Karpas-422 (cell line): ENCODE data around the gene LRIT1. TPM values are rescaled to one million over a fixed set of nuclear protein-coding genes. Genes with fewer than 3 reads are reported as not detected.

Experiments
- DNase-seq: peaks from one replicate; pipeline ENCODE4 v3.0.0-alpha.2; 2015
- H2AFZ ChIP-seq: fragments of 200-600 bp; sonication (generic); 2 replicates; pipeline ENCODE4 v1.6.1; 2014; ENCODE audit warnings: antibody characterized with exemption, low read length, mixed read lengths
- H3K27ac ChIP-seq: fragments of 200-600 bp; sonication (generic); 2 replicates; pipeline ENCODE4 v1.5.1; 2014; ENCODE audit warnings: mild to moderate bottlenecking, low read length, moderate library complexity
- H3K27me3 ChIP-seq: fragments of 200-600 bp; sonication (generic); 2 replicates; pipeline ENCODE4 v1.6.1; 2014; ENCODE audit warnings: low read length, mixed read lengths
- H3K36me3 ChIP-seq: fragments of 200-600 bp; sonication (generic); 2 replicates; pipeline ENCODE4 v1.6.1; 2014; ENCODE audit warnings: low read length, mixed read lengths; ENCODE audit not compliant: insufficient read depth
- H3K4me1 ChIP-seq: fragments of 200-600 bp; sonication (generic); 2 replicates; pipeline ENCODE4 v1.6.1; 2014; ENCODE audit warnings: mild to moderate bottlenecking, low read length, mixed read lengths
- H3K4me2 ChIP-seq: fragments of 200-600 bp; sonication (generic); 2 replicates; pipeline ENCODE4 v1.6.1; 2014; ENCODE audit warnings: low read length, low read depth, mild to moderate bottlenecking; ENCODE audit not compliant: poor library complexity, severe bottlenecking
- H3K4me3 ChIP-seq: fragments of 200-600 bp; sonication (generic); 2 replicates; pipeline ENCODE4 v1.5.1; 2014; ENCODE audit warnings: mild to moderate bottlenecking, antibody characterized with exemption, low read length, mixed read lengths
- H3K79me2 ChIP-seq: fragments of 200-600 bp; sonication (generic); 2 replicates; pipeline ENCODE4 v1.6.1; 2014; ENCODE audit warnings: mild to moderate bottlenecking, low read length, mixed read lengths
- H3K9ac ChIP-seq: fragments of 200-600 bp; sonication (generic); 2 replicates; pipeline ENCODE4 v1.6.0; 2014; ENCODE audit warnings: low read length
- H3K9me2 ChIP-seq: fragments of 200-600 bp; sonication (generic), shearing (Covaris generic); replicated peaks from 2 replicates; pipeline ENCODE4 v1.6.0; 2014; ENCODE audit warnings: mild to moderate bottlenecking, low read length, moderate library complexity; ENCODE audit not compliant: insufficient read depth
- H3K9me3 ChIP-seq: fragments of 300-700, 200-600 bp; sonication (generic); 2 replicates; pipeline ENCODE4 v1.6.1; 2014; ENCODE audit warnings: low read length, mixed read lengths
- H4K20me1 ChIP-seq: fragments of 200-600 bp; sonication (generic); 2 replicates; pipeline ENCODE4 v1.6.1; 2014; ENCODE audit warnings: mild to moderate bottlenecking, antibody characterized with exemption, low read length, low read depth; ENCODE audit not compliant: insufficient read depth
- total RNA-seq: library from RNA; depleted of rRNA; stranded (reverse); fragments of >200 nt; shearing (Covaris generic); gene quantifications from 2 replicates; pipeline ENCODE4 v1.2.3, GENCODE V29; 2014; ENCODE audit warnings: low replicate concordance

The LRIT1 gene
- total RNA-seq, 1 experiment from 2014 or later = not detected

DNA sequence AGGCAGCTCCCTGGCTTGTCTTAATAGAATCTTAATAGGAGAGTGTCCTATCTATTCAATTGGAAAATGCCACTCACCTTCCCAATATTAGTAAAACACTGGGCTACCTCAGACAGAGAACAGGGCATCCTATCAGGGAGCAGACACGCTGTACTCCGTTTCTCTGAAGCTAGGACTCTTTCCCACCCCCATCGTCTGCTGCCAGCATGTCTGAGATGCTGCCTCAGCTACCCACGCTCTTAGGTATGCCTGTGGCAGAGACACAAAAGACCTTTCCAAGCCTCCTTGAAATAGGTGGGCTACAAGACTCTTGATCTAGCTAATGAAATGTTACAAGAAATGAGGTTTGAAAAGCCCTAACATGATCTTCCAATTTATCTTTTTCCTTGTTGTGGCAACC is 13.5 kb downstream of the LRIT1 start:
- DNase-seq = no peak
- Histone ChIP-seq H3K9ac (no peak overlapping the region), H3K36me3 (no peaks in the 10 kb centered on the region), H4K20me1 (no peaks in the 10 kb centered on the region), H3K4me3 (no peak overlapping the region), H3K9me2 (no peaks in the 10 kb centered on the region), H3K27ac (no peak overlapping the region), H3K27me3 (no peaks in the 10 kb centered on the region), H3K79me2 (no peaks in the 10 kb centered on the region), H3K4me1 (no peaks in the 10 kb centered on the region), H3K4me2 (no peak overlapping the region), H3K9me3 (no peaks in the 10 kb centered on the region), H2AFZ (no peak overlapping the region)

DNA sequence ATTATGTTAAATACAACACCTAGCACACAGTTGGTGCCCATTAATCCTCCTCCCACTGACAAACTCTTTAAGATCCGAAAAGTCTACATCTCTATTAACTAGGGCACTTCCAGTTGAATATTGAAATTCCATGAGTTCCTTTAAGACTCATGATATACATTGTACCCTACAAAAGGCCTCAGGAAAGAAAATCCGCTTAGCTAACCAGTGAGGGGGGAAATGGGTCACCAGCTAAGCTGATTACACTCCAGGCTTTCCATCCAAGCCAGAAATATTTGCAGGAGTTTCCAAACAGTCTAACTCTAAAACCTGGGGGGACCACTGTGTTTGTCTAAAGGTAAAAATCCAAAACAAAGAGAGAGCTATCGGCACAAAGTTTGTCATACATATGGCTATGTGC is 14.7 kb downstream of the LRIT1 start:
- Histone ChIP-seq H3K9me2 (no peaks in the 10 kb centered on the region), H3K36me3 (no peaks in the 10 kb centered on the region)

DNA sequence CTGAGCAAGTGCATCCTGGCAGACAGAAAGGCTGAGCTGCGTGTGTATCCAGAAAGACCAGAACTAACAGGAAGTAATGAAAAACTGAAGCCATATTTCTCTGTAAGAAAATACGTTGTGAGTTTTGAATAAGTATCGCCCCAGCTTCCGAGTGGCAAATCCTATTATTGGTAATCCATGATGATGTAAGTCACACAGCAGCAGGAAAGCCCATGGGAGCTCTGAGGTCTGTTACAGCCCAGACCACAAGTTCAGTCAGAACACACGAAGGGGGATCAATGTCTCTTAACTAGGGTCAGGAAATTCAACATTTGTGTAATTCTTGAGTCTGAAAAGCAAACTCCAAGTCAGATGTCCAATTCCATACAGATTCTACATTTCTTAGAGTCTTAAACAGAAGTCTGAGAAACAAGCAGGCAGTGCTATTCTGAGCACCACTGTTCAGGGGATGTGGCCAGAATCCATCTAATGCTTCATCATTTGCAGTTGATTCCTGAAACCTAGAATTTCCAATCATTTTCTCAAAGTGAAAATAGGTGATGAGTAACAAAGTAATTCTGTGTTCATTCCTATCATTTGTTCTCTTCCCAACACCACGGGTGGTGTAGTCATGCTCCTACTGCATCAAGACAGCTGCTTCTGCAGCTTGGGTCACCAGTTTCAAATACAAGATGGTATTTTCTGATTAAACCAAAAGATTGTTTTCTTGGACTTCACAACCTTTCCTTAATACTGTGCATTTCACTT is 15.7 kb downstream of the LRIT1 start, which contains the start of gene LRIT2:
LRIT2 (minus strand) TSS at position 118 of the 747 bp plus-strand sequence; CDS start at position 94, 24 bp downstream.
- no peak within 1 kb of the TSS for H3K4me2 ChIP-seq

More for the DNA sequence above, 14.7 kb downstream of the LRIT1 start:
- Histone ChIP-seq H3K4me3 (no peak overlapping the region), H3K9me3 (no peaks in the 10 kb centered on the region), H3K79me2 (no peaks in the 10 kb centered on the region), H3K27ac (no peak overlapping the region), H2AFZ (no peak overlapping the region), H3K4me2 (no peak overlapping the region), H4K20me1 (no peaks in the 10 kb centered on the region), H3K27me3 (no peaks in the 10 kb centered on the region), H3K4me1 (no peaks in the 10 kb centered on the region), H3K9ac (no peak overlapping the region)
- DNase-seq = no peak

DNA sequence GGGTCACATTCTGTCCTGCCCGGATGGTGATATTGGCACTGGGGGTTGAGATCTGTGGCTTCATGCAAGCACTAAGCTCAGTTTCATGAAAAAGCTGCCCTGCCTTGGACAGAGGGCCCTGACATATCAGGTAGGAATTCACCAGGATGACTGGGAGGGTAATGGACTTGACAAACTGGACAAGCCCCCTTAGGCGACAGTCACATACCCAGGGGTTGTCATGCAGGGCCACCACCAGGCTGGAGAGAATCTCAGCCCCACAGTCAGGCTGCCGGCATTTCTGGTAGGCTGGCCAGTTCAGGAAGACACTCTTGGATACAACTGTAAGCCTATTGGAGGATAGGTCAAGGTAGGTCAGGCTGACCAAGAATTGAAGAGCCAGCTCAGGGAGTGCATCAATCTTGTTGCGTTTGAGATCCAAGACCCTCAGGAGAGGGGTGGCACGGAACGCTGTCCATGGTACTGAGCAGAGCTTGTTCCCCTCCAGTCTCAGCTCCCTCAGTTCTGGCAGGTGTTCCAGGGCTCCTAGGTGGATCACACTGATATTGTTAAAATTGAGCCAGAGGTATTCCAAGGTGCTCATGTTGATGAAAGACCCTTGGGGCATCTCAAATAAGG is 16.8 kb downstream of the LRIT1 start:
- Histone ChIP-seq H2AFZ (no peak overlapping the region), H3K9me2 (no peaks in the 10 kb centered on the region), H3K4me2 (no peak overlapping the region), H3K4me3 (no peak overlapping the region), H3K9me3 (no peaks in the 10 kb centered on the region), H3K9ac (no peak overlapping the region), H3K27me3 (no peaks in the 10 kb centered on the region), H3K36me3 (no peaks in the 10 kb centered on the region), H3K79me2 (no peaks in the 10 kb centered on the region), H4K20me1 (no peaks in the 10 kb centered on the region), H3K27ac (no peak overlapping the region), H3K4me1 (no peaks in the 10 kb centered on the region)
- DNase-seq = peak; percentile 38

More for the DNA sequence above, 15.7 kb downstream of the LRIT1 start, which contains the start of gene LRIT2:
- H2AFZ ChIP-seq = no peak within 1 kb of the TSS
- H3K36me3 ChIP-seq = no peaks in the 10 kb centered on the region
- no peak for DNase-seq
- H3K9me2 ChIP-seq = no peaks in the 10 kb centered on the region
- no peaks in the 10 kb centered on the region for H3K27me3 ChIP-seq
- H3K4me1 ChIP-seq = no peaks in the 10 kb centered on the region
- H3K4me3 ChIP-seq = no peak within 1 kb of the TSS
- no peaks in the 10 kb centered on the region for H3K79me2 ChIP-seq
- H3K27ac ChIP-seq = no peak within 1 kb of the TSS
- H4K20me1 ChIP-seq = no peaks in the 10 kb centered on the region
- H3K9me3 ChIP-seq = no peaks in the 10 kb centered on the region
- no peak within 1 kb of the TSS for H3K9ac ChIP-seq

DNA sequence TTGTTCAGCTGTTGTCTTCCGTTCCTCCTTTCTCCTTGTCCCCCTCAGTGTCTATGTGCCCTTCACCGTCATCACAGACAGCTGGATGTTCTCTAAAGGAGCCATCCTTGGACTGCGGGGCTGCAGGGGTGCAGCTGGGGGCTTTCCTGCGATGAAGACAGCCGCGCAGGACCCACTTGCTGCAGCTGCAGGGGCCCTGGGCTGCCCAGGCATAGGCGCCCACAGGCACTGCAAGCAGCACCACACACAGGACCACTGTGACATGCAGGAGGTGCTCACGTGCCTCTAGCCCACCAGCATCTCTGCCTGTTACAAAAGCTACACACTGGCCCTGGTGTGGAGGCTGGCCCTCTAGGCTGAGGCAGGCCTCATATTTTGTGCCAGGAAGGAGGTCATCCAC is 19.4 kb downstream of the LRIT1 start:
- Histone ChIP-seq H3K27me3 (no peaks in the 10 kb centered on the region), H3K27ac (no peak overlapping the region), H3K9ac (no peak overlapping the region), H4K20me1 (no peaks in the 10 kb centered on the region), H3K4me3 (no peak overlapping the region), H2AFZ (no peak overlapping the region), H3K4me1 (no peaks in the 10 kb centered on the region), H3K9me3 (no peaks in the 10 kb centered on the region), H3K4me2 (no peak overlapping the region), H3K9me2 (no peaks in the 10 kb centered on the region), H3K36me3 (no peaks in the 10 kb centered on the region), H3K79me2 (no peaks in the 10 kb centered on the region)
- no peak for DNase-seq

DNA sequence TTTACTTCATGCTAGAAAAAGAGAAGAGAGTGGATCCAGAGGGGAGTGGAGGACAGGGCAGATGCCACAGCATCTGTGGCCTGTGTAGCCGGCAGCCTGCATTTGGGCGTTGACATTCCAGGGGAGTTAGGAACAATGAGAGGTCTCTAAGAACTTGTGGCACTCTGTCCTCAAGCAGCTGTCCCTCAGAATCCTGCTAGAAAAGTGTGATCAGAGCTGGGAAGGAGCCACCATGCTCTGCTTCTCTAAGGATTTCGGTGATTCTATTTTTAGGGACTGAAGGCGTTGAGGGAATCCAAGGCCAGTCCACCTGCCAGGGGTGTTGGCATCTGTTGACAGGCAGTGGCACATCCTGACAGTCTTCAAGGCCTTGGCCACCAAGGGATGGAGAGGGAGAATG is 23.6 kb downstream of the LRIT1 start:
- no peak overlapping the region for H3K9ac ChIP-seq
- H3K36me3 ChIP-seq = no peaks in the 10 kb centered on the region
- no peaks in the 10 kb centered on the region for H3K9me3 ChIP-seq
- DNase-seq = no peak
- H3K4me2 ChIP-seq = no peak overlapping the region
- no peak overlapping the region for H3K27ac ChIP-seq
- H3K9me2 ChIP-seq = no peaks in the 10 kb centered on the region
- H3K27me3 ChIP-seq = no peaks in the 10 kb centered on the region
- no peak overlapping the region for H2AFZ ChIP-seq
- H3K4me1 ChIP-seq = no peaks in the 10 kb centered on the region
- H3K79me2 ChIP-seq = no peaks in the 10 kb centered on the region
- no peaks in the 10 kb centered on the region for H4K20me1 ChIP-seq
- H3K4me3 ChIP-seq = no peak overlapping the region

DNA sequence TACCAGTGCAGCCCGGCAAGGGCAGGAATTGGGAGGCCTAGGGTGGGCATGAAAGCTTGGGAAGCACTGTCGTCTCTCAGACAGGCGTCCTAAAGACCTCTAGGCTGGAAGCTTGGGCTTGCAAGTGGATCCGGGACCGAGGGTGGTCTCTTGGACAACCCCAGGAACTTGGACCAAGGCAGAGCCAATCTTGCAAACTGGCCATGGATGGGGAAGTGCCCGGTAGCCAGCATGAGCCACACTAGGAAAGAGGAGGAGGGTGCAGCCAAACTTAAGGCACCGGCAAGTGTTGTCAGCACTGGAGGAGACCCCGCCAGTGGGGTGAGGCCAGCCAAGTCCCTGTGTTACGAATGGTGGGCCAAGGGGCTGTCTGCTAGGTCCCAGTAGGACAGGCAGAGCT is 24.5 kb downstream of the LRIT1 start:
- H3K27me3 ChIP-seq = no peaks in the 10 kb centered on the region
- H3K4me2 ChIP-seq = no peak overlapping the region
- H3K4me3 ChIP-seq = no peak overlapping the region
- no peaks in the 10 kb centered on the region for H3K9me2 ChIP-seq
- H3K9ac ChIP-seq = no peak overlapping the region
- H4K20me1 ChIP-seq = no peaks in the 10 kb centered on the region
- no peak for DNase-seq
- no peaks in the 10 kb centered on the region for H3K79me2 ChIP-seq
- no peaks in the 10 kb centered on the region for H3K36me3 ChIP-seq
- H3K9me3 ChIP-seq = no peaks in the 10 kb centered on the region
- H2AFZ ChIP-seq = no peak overlapping the region
- H3K27ac ChIP-seq = no peak overlapping the region
- H3K4me1 ChIP-seq = no peaks in the 10 kb centered on the region

DNA sequence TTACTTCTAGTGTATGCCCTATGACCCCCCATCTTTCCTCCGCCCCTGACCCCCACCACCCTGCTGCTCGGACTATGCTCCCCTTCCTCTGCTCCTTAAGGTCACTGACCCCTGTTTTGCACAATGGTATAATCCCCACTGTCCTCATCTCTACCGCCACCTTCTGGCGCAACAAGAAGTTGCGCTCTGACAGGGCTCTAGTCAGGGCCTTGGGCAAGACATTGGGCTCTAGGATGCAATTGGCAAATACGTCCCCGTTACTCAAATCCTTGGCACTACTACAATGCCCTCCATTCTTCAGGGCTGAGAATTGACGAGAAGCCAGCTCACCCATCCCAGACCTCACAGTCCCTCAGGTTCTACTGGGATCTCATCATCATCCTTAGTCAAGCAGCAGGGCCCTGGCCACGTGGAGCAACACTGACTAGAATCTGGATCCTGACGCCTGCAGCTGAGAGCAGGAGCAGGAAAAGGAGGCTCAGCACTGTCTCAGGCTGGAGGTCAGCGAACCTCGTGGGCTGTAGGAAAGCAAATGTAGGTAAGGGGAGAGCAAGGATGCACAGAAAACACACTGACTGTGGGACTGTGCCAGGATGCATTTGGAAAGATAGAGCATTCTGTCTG is 26.6 kb downstream of the LRIT1 start:
- Histone ChIP-seq H4K20me1 (no peaks in the 10 kb centered on the region), H3K79me2 (no peaks in the 10 kb centered on the region), H3K36me3 (no peaks in the 10 kb centered on the region), H3K4me1 (no peaks in the 10 kb centered on the region), H3K4me2 (no peak overlapping the region), H3K27ac (no peak overlapping the region), H2AFZ (no peak overlapping the region), H3K4me3 (no peak overlapping the region), H3K27me3 (no peaks in the 10 kb centered on the region), H3K9me2 (no peaks in the 10 kb centered on the region), H3K9me3 (no peaks in the 10 kb centered on the region), H3K9ac (no peak overlapping the region)
- peak; percentile 70 for DNase-seq
